HepG2 (cell line): Measurements from ENCODE around the gene ZNF444.

Source experiments
- SMC3 ChIP-seq: IDR thresholded peaks from 2 replicates; pipeline ENCODE4 v1.6.1; 2011; ENCODE audit warnings: low read length, improper control_type of control experiment
- YY1 ChIP-seq: IDR thresholded peaks from 2 replicates; pipeline ENCODE4 v1.6.1; 2011; ENCODE audit warnings: low read length, low read depth, moderate library complexity, mild to moderate bottlenecking; ENCODE audit not compliant: insufficient read depth, insufficient replicate concordance

GRCh38 chr19:56176881-56177280 lies 35.8 kb downstream of the ZNF444 start:
- TF ChIP-seq SMC3 (no peak), YY1 (no peak)
